Measurements from ENCODE around the gene COMMD2.

Gene COMMD2

DNA sequence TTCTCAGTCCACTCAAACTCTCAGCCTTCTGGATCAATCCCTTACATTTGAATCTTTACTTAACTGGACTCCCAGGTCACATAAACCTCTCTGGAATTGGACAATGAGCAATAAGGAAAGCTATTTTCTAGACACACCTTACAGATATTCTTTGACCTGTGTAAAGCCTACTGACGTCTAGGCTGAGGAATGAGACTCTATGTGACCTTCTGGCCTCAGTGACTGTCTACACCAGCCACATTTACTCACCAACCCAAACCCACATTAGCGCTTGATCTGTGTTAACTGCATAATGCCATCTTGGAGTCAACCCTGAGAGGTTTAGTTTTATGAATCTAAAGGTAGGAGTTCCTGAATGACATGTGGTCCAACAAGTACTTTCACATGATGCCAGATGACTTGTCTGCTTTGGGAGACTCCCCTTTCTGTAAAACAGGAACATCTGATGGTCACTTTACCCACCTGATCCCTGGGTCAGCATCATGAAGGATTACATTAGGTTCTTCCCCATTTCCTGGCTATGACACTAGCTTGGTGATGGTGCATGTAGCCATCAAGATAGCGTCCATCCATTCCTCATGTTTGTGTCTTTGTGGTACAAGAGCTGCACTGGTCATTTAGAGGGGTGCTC lies 11.4 kb upstream of the COMMD2 start:
- no peak for DNase-seq (ENCODE audit: low read depth in 2 of 2)

DNA sequence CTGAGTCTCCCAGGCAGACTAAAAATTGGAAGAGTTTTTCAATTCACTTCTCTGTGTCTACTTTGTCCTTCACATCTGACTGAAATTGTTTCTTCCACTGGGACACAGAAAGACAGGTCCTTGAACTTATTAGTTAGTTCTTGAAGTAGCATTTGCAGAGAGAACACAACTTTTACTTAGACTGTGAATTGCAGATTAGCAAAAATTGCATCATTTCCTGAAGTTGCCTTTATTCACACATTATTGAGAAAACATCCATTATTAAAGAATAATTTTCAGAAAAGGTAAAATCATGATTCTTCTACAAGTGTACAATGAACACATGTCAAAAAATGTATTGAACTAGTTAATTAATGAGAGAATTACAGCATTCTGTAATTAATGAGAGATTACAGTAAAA lies 1.4 kb upstream of the COMMD2 start:
- DNase-seq (ENCODE audit: low read depth in 2 of 2) = no peak

DNA sequence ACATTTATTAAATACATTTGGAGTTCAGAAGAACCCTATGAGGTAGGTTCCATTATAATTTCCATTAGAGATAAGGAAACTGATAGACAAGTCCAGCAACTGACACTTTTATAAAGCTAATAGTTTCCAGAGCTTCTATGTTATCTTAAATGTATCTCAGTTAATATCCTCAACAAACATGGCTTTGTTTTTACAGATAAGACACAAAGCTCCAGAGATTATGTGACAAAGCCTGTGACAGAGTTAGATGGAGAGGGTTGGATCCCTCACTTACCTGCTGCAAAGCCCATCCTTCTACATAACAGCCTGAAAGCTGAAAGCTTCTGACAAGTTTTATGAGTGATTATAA lies 473 bp upstream of the COMMD2 start:
- no peak for DNase-seq (ENCODE audit: low read depth in 2 of 2)

DNA sequence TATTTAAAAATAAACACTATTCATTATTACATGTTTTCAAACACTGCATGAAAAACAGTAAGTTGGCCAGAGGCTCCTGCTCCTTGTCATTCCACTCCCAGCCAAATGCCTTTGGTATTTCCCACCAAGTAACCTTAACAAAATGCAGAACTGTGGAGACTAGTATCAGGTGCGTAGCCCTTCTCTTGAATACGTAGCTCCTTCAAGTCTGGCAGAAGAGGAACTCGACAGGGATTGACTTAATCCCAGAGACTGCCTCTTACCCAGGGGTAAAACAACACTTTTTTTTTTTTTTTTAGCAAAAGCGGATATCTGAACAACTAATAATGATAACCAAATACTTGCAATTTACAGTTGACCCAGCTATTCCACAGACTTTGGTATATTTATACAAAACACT lies 738 bp downstream of the COMMD2 start:
- no peak for DNase-seq (ENCODE audit: low read depth in 2 of 2)

DNA sequence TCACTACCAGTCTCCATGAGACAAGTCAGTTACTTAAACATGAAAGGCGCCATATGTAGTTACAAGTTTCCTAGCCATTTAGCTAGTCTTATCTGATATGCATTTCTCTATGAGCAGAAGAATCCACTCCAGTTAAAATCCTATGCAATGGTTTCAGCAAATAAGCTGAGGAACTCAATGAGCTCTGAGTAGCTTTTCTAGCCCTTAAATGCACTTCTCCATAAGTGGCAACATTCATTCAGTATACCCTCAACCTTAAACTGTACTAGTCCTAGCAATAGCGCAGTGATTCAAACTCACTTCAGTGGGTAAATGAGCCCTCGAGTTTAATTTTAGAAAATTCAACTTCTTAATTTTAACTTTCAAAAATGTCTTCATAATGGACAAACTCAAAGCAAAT lies 7.7 kb downstream of the COMMD2 start:
- no peak for DNase-seq (ENCODE audit: low read depth in 2 of 2)

DNA sequence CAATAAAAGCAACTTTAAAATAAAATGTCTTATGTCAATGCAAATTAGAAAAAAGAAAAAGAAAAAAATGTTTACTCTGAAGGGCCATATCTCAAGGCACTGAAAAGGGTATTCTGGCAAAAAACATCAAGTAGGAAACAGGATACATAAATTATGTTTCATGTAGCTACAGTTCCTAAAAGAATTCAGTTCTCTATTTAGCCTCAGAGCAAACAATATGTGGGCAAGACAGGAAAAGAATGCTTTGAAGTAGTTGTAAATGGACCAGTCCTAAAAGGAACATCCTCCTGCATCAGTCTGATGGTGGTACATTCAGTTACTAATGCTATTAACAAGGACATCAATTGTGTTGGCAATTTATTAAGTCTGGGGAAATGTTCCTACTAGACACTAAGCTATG lies 8.1 kb downstream of the COMMD2 start:
- no peak for DNase-seq (ENCODE audit: low read depth in 2 of 2)

DNA sequence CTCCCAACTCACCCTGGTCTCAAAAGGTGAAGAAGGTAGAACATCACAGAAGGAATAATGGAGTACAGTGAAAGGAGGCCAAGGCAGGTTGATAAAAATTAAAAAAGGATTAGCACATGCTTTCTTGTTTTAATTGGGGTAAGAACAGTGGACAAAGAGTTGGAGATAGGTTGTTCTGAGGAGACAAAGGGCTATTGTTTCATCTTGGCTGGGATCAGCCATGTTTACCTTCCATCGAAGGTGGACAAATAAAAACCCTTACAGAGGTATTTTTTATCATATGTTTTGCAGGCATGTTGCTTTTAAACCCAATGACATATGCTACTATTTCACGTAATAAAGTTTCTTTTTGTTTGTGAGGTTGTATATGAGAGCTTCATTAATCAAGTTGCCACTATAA lies 12.9 kb downstream of the COMMD2 start:
- no peak for DNase-seq (ENCODE audit: low read depth in 2 of 2)

DNA sequence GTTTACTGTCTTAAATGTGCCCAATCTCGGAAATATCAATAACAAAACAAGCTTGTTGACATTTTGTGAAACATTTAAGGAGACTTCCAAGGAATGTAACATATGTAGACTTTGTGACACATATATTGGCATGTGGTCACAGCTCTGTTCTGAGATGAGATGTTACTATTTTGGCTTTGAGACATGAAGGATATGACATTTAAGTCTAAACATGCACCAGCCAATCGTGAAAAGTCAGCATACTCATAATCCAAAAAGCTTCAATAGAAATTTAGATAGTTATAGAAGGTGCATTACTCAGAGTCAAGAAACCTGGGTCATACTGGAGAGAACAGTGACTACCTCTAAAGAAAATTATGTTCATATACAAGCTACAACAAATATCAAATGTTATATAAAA lies 13.4 kb downstream of the COMMD2 start:
- no peak for DNase-seq (ENCODE audit: low read depth in 2 of 2)

DNA sequence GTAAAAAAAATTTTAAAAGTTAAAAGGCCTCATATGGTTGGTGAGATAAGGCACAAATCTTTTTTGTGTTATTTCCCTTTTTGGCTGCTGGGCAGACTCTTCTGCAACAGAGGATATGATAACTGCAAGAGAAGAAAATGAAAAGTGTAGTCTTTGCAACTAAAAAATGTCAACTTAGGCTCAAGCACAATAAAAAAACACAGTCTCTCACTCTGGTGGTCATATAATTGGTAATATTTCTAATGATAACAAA lies 15.4 kb downstream of the COMMD2 start:
- no peak for DNase-seq (ENCODE audit: low read depth in 2 of 2)

DNA sequence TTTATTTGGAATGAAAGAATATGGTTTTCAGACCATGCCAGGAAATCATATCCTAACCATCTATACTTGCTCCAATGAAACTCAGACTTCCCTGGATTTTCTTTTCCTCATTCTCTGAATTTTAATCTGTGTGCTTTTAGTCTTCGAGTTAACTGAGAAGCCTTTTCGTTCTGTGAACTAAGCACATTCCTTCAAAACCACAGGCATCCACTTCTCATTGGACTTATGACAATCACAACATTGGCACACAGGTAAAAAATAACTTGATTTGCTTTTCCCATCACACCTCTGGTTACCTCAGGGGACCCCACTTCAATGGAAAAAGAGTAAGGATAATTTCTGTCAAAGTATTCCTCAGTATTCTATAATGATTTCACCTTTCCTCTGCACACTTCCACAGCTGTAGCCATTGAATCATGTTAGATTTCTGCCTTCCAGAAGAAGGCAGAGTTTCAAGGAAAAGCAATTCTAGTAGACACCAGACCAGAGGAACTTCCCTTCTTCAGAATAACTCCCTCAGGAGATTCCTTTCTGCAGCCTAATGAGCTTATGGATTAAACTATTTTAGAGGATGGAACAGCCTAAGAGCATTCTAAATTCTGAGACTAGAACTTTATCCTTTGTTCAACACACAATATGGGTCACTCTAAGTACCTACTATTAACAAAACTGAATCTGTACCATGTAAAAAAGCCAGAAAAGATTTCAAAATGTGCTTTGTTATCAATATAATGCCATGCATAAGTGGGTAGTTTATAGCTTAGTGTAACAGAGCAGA lies 15.9 kb downstream of the COMMD2 start:
- no peak for DNase-seq (ENCODE audit: low read depth in 2 of 2)

DNA sequence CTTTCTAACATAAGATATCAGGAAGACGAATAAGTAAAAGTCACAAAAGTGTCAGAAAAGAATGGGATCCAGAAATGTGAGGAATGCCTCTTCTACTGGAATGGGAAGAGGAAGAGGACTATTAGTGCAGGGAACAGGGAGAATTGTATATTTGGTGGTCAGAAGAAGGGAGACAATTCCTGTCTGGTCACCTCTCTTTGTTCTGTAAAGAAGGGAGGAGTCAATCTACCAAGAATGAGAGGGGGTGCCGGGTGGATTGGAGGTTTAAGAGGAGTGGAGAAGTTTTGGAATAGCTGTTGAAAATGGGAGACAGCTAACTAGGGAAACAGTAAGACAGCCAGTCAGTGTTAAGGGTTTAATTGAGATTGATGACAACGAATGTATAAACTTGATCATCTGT lies 20.1 kb downstream of the COMMD2 start:
- no peak for DNase-seq (ENCODE audit: low read depth in 2 of 2)

DNA sequence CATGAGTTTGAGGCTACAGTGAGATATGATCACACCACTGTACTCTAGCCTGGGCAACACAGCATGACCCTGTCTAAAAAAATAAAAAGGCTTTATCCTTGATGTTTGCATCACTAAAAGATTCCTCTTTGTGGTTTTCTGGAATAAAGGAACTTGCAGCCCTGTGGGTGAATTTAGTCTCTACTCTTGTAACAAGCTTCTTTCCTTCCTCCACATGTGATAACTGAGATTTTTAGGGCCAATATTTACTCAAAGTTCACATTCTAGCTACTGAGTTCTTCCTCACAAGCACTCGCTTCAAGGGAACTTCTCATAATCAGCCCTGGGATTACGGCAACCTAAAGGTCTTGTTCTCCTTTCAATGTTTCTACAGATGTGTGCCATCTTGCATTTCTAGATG lies 24.6 kb downstream of the COMMD2 start:
- no peak for DNase-seq (ENCODE audit: low read depth in 2 of 2)

DNA sequence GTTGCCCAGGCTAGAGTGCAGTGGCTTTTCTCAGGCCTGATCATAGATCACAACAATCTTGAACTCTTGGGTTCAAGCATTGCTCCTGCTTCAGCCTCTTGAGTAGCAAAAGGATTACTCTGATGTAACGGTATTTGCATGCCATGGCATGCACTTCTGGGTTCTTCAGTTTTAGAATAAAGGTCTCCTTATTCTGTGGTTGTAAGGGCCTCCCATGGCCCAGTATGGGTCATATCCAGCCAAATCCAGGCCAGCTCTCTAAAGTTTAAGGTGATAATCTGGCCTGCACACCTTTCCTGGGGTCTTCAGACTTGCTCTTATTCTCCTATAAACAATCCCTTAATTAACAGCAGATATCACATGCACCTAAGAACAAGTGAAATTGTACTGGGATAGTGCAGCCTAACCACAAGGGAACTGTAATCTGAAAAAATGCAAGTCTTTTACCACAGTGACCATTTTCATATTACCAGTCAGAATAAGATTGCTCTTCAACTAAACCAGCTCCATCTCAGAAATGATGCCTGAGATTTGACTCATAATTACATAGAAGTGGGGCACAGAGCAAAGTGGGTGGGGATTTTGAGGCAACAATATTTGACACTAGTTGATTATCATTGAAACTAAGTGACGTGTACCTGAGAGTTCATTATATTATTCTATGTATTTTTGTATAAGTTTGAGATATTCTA lies 25.4 kb downstream of the COMMD2 start:
- no peak for DNase-seq (ENCODE audit: low read depth in 2 of 2)

DNA sequence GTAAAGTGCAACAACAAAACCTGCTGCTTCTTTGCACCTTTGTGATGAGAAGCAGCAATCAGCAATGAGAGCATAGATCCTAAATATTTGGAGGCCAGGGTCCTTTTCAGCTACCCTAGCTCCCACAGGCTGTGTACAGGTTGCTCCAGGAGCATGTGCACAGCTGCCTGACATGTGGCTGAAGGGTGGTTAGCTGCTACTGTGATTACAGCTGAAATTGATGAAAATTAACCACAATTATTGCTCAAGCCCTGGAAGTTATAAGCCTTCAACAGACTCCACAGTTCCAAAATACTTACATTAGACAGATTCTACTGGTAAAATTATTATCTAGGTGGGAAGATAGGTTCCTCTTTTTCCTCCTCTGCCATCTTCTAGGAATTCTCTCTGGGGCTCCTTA lies 28.5 kb downstream of the COMMD2 start:
- DNase-seq (ENCODE audit: low read depth in 2 of 2) = no peak

DNA sequence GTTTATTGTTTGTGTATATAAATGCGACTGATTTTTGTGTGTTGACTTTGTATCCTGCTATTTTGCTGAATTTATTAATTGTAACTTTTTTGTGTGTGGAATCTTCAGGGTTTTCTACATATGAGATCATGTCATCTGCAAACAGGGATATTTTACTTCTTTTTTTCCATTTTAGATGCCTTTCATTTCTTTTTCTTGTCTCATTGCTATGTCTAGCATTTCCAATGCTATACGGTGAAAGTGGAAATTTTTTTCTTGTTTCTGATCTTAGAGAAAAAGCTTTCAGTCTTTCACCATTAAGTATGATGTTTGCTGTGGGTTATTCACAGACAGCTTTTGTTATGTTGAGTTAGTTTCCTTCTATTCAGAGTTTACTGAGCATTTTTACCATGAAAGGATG lies 31.4 kb downstream of the COMMD2 start:
- DNase-seq (ENCODE audit: low read depth in 2 of 2) = no peak

DNA sequence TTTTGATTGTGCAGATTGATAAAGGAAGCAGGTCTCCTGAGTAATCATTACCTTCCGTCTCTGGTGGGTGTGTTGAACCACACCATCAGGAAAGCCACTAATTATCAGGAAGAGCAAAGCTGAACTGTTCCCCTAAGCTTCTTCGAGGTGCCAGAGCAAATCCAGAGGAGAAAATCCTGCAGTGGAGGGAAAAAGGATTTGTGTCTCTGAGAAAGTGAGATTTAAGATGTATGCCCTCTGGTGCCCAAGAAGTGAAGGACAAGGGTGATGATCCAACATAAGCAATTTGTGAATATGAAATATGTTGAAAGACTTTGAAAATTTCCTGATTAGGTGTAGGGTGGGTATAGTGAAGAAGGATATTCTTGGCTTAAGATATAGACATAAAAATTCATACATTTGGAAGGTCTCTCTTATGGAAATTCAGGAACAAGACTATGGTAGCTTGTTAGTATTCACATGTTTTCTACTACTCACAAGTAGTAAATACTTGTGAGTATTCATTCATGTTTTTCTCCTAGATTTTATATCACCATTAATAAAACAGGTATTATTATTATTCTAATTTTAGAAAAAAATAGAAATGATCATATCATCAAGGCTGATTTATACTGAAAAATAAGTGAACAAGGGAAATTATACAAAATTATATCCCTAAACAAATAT lies 34.8 kb downstream of the COMMD2 start:
- no peak for DNase-seq (ENCODE audit: low read depth in 2 of 2)

DNA sequence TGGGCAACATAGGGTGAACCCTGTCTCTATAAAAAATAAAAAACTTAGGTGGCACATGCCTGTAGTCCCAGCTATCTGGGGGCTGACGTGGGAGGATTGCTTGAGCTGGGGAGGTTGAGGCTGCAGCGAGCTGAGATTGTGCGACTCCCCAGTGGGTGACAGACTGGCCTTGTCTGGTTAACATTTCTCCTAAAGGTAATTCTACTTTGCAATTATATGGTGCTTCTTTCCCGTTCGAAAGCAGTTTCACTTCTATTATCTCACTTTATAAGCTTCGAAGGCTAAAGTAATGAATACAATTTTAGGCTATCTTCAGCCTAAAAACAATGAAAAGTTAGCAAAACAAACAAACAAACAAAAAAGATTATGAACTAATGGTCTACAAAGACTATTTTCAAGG lies 35.3 kb downstream of the COMMD2 start:
- no peak for DNase-seq (ENCODE audit: low read depth in 2 of 2)

DNA sequence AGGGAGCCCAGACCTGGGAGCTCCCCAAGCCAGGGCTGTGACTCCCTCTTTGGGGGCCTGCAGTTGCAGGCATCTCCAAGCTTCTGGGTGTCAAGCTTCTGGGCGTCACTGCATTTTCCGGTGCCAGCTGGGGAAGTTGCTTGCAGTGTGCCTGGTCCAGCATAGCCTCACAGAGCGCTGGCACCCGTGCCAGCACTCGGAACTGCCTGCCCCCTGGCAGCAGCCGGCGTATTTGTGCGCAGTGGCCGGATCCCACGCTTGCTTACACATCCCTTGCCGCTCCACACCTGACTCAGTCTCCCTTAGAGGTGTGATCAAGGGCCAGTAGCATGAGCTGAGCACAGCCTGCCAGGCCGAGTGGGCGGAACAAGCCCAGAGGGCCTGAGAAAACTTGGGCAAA lies 37.0 kb downstream of the COMMD2 start:
- DNase-seq (ENCODE audit: low read depth in 2 of 2) = no peak

DNA sequence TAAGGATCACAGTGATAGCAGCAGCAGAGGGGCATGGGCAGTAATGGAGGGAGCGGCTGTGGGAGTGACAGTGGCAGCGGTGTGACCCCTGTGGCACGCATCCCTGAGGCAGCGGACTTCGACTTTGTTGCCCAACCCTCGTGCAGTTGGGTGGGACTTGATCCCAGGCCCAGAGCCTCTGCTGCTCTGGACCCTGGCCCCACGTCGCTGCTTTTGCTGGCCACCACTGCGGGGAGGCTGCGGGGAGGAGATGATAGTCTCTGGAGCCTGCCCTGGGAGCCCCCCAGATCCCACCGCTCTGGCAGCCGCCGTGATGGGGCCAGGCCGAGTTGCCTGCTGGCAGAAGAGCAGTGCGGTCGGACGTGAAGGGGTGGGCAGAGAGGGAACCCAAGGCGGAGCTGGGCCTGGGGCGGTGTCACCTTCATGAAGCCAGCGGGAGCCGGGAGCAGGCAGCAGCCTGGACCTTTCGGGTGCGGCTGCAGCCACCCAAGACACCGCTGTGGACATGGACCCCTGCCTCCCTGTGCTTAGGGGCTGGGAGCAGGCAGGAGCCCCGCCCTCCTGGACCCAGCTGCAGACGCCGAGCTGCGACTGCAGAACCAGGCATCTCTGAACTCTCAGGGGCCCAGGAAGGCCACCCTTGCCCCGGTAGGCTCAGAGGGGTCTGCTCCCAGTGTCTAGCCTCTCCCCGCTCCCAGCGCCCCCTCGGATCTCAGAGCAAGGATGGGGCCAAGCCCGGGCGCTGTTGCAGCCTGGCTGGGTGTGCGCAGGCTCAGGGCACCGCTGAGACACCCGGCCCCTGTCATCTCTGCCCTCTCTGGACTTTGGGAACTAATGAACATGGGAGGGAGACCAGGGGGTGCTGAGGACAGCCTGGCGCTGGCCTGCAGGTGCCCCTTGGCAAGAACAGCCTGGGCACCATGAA lies 38.3 kb downstream of the COMMD2 start:
- no peak for DNase-seq (ENCODE audit: low read depth in 2 of 2)

DNA sequence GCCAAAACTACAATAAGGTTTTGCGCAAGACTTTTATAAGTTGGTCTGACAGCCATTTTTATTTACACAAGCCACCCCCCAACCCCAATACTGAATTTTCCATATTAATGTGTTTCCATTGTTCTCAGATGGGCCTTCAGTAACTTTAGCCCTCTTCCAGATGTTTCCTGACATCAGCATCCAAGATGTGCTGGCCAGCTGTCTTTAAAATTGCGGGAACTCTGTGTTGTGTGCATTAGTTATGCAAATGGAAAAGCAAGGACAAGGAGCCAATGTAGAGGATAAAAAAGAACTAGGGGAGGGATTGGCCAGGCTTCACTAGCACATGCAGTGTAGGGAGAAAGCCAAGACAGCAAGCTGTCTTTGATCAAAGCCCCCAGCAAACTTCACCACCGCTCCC lies 45.4 kb downstream of the COMMD2 start:
- no peak for DNase-seq (ENCODE audit: low read depth in 2 of 2)

DNA sequence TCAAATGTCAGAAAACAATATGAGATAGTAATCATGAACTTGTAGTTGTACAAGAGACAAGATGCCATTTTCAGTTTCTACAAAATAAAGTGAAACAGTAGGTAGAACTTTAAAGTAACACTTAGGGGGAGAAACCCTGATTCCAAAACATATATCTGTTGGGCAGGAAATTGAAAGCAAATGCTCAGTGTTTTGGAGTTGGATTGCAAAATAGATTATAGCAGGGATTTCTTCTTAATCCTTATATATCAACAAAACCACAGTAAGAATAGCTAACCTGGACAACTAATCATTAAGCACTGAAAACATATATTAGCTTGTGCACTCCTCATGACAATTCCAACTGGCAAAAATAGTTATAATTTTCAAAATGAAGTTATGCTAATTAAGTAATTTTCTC lies 46.9 kb downstream of the COMMD2 start:
- no peak for DNase-seq (ENCODE audit: low read depth in 2 of 2)

DNA sequence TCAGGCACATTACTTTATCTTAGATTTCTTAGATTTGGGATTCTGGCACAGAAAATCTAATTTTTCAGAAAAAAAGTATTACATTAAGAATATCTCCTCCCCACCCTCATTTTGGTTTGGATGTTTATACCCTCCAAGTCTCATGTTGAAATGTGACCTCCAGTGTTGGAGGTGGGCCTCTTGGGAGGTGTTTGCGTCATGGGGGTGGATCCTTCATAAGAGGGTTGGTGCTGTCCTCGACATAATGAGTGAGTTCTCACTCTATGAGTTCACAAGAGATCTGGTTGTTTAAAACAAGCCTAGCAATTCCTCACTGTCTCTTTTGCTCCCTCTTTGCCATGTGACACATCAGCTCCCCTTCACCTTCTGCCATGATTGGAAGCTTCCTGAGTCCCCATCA lies 48.8 kb downstream of the COMMD2 start:
- no peak for DNase-seq (ENCODE audit: low read depth in 2 of 2)

All from stimulated activated CD4-positive, alpha-beta T cell treated with anti-CD3 and anti-CD28 coated beads, Interleukin-12 subunit alpha, Interleukin-12 subunit beta, amount 100 ng/mL, for 24 hours (primary cell).